ENCODE data around the gene TUBA3D.
A peak's percentile ranks its signal among the peaks of the same experiment; 100 is the strongest.
"Not testable (repeated sequence)": the region's sequence is repeated elsewhere in the genome, so short reads cannot be mapped to it uniquely, and the experiment has no call there.

Gene TUBA3D

GRCh38 chr2:131483981-131484820 is 8.3 kb downstream of the TUBA3D start:
- not testable (repeated sequence) for DNase-seq (ENCODE audit: low spot score)

DNA sequence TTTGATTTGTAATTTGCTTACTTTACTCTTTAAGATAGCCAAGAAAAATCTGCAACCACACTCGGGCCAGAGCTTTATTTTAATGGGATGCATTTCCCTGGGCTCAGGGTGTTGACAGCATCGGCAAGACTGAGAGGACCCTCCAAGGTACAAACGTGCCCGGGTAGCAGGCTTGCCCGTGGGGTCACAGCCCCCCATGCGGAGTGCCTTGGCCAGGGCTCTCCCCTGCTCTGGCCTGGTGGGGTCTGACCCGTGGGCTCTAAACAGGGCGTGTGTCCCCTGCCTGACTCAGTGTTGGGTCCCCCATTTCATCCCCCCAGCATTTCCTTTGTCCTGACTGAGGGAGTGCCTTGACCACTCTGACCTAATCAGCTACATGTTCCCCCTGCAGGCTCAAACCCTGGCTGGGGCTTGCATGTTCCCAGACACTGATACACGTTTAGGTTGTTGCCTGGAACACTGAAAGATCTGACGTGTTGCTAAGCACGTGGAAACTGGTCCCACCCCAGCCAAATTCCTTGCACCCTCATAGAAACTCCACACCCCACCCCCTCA is 9.1 kb downstream of the TUBA3D start:
- DNase-seq (ENCODE audit: low spot score): not testable (repeated sequence)

DNA sequence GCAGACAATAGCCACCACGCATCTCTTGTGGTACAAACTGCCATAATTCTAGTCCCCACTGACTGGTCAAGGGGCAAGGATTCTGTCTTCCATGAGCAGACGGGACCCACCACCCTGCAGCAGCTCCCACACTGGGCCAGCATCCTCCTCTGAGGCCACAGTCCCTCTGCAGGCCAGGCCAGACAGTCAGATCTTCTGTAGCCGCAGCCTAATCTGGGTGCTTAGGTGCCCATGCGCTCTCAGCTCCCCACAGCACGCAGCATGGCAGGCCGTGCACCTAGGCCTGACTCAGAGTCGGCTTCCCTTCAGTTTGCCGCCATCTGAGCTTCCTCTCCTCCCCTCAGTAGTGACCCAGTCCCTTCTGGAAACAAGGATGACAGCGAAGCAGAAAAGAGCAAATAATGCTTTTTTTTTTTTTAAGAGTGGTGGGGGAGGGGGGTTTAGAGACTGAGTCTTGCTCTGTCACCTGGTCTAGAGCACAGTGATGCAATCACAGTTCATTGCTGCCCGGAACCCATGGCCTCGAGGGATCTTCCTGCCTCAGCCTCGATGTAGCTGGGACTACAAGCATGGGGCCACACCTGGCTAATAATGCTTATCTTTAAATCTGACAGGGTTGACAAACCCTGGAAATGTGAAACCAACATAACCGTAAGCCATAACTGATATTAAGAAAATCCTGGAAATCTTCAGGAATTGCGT is 10.4 kb downstream of the TUBA3D start:
- not testable (repeated sequence) for DNase-seq (ENCODE audit: low spot score)

- DNase-seq (ENCODE audit: low spot score): no peak
Measured at GRCh38 chr2:131488306-131489205, 12.6 kb downstream of the TUBA3D start.

DNA sequence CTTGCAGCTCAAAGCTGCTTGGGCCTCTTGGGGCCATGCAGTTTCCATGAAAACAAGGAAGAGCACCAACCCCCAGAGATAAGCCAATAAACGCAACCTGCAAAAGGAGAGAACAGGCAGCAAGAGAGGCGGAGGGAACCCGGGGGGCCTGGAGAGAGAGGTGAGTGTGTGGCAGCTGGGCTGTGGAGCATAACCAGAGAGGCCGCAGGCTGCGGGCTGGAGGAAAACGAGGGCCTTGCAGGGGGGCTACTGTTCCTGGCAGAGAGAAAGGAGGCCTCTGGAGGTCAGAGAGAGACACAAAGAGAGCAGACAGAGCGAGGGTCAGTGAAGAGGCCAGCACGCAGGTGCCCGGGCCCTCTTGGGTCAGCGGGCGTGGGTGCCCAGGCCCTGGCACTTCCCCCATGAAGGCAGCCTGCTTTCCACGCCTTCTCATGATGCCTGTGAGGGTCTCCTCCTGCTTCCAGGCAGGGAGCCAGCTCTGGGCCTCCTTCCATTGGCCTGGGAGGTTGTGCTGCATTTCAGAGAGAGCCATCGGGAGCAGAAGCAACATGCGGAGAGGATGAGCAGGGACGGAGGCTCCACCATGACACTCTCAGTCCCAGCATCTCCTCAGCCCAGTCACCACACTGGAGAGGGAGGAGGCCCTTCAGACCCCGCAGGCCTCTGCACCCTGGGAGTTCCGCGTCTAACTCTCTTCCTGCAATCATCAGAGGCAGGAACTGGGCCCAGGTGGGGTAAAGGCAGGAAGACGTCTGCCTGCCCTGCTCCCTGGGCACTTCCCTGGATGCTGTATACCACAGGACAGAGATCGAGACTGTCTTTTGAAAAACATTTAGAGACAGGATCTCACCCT is 14.9 kb downstream of the TUBA3D start:
- DNase-seq (ENCODE audit: low spot score): peak; percentile 24

GRCh38 chr2:131491469-131491836 is 15.5 kb downstream of the TUBA3D start:
- DNase-seq (ENCODE audit: low spot score): not testable (repeated sequence)

DNA sequence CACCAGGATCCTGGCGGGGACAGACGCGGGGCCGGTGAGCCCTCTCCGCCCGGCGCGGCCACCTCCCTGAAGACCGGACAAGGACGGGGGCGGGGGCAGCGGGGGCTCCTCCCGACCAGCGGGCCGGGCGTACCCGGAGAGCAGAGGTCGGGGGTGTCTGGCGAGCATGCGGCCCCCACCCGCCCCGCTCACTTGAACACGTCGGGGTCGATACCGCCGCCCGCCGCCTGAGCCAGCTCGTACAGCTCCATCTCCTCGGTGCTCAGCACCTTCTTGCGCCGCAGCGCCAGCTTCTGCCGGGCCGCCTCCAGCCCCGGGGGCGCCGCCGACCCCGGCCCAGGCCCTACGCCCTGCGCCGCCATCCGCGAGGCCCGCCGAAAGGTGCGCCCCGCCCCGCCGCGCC is 16.1 kb downstream of the TUBA3D start, which contains the start of gene MZT2A:
TSS of gene MZT2A (minus strand) at position 383 of the 403 bp plus-strand sequence. CDS start at position 362, 21 bp downstream.
- peak; percentile 18 for DNase-seq (ENCODE audit: low spot score)

DNA sequence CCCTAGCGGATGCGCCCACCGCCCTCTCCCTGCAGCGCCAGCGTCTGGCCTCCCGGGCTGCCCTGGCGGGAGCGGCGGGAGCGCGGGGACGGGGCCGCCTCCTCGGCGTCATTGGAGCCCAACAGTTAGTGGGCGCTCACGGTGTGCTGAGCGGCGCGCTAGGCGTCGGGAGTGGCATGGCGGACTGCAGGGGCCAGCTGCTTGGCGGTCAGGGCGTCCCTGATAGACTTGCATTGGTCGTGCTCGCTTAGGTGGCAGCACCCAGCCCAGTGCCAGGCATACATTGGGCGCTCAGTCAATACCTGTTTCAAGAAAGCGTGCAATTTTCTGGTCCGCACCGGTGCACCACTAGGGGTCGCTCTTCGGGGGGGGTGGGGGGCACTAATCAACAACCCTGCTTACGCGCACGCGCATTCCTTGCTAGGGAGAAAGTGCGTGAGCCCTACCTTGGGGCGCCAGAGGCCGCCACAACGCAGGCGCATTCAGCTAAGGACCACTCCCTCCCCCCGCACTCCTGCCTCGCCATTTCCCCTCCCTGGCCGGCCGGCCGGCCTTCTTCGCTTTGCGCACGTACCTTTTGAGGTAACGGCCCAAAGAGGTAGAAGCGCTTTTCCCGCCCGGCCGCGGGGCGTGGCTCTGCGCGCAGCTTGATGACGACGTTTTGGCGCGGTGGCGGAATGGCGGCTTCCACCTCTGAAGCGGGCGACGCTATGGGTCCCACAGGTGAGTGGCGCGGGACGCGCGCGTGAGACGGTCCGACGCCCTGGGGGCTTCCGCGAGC is 16.7 kb downstream of the TUBA3D start:
- peak; percentile 93 for DNase-seq (ENCODE audit: low spot score)

DNA sequence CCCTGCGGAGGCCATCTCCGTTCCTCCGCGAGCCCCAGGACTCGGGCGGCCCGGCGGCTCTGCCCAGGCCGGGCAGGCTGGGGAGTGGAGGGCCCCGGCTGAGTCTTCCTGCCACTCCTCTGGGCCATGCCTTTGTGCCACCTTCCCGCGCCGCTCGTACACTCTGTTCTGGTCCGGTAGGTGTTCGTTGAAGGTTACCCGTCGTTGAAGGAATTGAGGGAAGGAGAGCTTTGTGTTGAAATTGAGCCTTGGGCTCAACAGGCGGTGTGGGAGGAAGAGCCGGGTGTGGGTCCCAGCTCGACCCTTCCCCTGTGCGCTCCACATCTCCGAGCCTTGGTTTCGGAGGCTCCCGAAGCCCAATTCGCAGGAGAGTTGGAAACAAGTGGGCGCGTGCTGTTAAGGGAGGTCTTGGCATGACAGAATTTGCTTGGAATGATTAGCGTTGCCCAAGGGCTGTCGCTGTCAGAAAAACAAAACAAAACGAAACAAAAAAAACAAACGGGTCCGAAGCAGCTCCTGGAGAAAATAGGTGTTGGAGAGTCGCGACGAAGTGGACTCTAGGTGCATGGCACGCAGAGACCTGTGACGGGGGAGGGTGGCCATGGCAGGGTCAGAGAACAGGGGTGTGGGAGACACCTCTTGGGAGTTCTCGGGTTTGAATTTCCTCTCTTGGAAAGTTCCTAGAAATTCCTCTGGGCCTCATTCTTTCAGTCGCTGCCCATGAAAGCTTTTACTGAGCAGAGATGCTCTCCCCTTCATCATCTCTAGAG is 17.5 kb downstream of the TUBA3D start:
- DNase-seq (ENCODE audit: low spot score): no peak

GRCh38 chr2:131495506-131495905 is 19.6 kb downstream of the TUBA3D start:
- DNase-seq (ENCODE audit: low spot score): not testable (repeated sequence)

DNA sequence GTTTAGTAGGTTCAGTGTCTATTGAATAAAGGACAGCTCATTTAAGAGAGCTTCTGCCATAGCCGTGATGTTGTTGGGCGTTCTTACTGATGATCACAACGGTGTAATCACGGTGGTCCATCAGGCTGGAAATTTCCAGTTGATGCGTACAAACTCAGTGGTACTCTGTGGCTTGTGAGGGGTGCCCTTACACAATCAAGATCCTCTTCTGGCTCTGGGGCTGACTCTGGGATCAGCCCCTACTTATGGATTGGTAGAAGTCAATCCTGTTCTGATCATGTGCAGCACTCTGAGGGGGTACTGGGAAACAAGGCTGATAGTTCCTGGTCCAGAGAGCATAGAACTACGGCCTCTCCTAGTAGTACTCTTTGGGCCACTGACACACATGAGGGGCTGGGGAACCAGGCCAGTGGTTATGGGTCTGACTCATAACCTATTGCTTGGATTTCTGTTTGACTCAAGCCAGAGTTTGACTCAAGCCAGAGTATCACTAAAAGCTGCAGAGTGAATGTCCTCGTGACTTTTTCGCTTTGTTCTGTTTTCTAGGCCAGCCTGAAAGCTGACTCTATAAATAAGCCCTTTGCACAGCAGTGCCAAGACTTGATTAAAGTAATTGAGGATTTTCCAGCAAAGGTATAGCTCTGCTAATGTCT is 22.5 kb downstream of the TUBA3D start:
- not testable (repeated sequence) for DNase-seq (ENCODE audit: low spot score)

- DNase-seq (ENCODE audit: low spot score): not testable (repeated sequence)
Measured at GRCh38 chr2:131503587-131503986, 27.7 kb downstream of the TUBA3D start.

DNA sequence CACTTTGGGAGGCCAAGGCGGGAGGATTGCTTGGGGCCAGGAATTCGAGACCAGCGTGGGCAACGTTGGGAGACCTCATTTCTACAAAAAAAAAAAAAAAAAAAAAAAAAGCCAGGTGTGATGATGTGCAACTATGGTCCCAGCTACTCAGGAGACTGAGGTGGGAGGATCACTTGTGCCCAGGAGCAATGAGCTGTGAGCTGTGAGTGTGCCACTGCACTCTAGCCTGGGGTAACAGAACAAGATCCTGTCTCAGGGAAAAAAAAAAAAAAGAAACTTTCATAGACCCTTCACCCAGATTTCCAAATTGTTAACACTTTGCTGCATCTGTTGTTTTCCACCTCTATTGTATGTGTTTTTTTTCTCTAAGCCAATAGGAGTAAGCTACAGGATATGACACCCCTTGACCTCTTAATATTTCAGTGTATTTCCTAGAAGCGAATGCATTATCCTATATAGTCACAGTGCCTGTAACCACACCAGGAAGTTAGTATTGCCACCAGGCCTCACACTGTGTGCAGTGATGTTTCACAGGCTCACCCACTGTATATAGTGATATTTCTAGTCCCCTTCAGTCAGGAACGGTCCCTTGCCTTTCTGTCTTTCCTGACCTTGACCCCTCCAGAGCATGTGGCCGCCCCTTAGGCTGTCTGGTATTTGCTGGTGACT is 28.3 kb downstream of the TUBA3D start:
- DNase-seq (ENCODE audit: low spot score): not testable (repeated sequence)

DNA sequence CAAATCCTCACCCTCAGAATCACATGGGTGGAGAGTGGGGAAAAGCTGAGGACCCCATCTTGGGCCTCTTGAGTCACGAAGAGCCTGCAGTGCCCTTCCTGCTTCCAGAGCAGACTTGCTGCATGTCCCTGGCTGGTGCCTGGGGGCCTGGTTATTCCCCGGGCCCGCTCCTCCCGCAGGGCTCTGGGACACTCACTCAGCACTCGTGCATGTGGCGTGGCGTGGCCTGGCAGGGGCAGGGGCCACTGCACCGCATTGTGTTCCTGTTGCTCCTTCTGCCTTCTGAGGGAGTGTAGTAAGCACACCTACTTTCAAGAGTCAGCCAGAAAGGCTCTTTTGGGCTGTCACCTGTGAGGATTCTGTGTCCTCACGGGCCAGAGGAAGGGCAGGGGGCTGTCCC is 33.7 kb downstream of the TUBA3D start:
- no peak for DNase-seq (ENCODE audit: low spot score)

GRCh38 chr2:131511291-131511968 is 35.5 kb downstream of the TUBA3D start:
- not testable (repeated sequence) for DNase-seq (ENCODE audit: low spot score)

DNA sequence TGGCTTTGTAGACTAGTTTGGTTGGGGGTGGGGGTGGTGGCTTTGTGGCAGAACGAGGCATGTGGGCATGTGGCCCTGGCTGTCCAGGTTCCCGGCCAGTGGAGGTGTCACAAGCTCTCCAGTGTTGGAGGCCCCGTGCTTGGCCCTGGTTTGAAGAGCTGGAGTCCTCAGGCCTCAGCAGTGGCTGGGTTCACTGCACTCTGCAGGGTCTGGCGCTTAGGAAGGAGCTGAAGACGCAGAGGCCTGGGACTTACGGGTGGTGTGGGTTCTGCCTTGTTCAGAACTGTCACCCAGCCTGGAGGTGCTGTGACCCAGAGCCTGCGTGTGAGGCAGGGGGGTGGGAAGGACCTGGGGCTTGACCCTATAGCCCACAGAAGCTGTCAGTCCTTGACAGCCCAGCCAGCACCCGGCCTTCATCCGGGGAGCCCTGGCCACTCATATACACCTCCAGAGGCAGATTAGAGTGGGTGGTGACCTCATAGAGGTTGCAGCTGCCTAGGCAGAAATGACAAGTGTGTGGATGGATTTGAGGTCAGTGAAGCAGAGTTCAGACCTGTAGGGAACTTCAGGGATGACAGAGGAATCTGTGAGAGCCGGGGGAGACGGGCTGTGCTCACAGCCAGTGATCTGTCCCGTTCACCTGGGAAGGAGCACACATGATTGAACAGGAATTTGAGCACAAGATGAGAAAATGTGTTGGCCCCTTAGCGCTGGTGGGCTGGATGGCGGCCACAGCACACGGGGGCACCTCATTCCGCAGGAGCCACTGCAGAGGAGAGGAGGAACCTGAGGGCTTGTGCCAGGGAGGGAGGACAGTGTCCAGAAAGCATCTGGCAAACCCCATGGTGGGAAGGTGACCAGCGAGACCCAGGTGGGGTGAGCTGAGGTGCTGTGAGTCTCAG is 36.3 kb downstream of the TUBA3D start:
- not testable (repeated sequence) for DNase-seq (ENCODE audit: low spot score)

Measured in Ammon's horn (tissue), 1 donor.